ENCODE measurements around the gene FCN3.

- TF ChIP-seq POLR2AphosphoS5 (IDR thresholded peaks at IDR 0.05; ENCODE audit: borderline replicate concordance, low read depth, low read length) (no peak), EZH2 (IDR thresholded peaks at IDR 0.05) (no peak), FOXP2 (optimal IDR thresholded peaks at IDR 0.05; ENCODE audit: control extremely low read depth, extremely low read length, insufficient read depth) (no peak)
Observed at GRCh38 chr1:27423709-27424108, 49.1 kb upstream of the FCN3 start.

Measured in SK-N-MC (cell line).